IMR-90 (cell line): ENCODE measurements around the gene INHA. TPM values are rescaled to one million over a fixed set of nuclear protein-coding genes. Genes with fewer than 3 reads are reported as not detected.

Source experiments
- ATAC-seq: fragments of 200-7000 bp; cut with Tn5 transposase; 2 replicates; pipeline ENCODE4 v1.9.1; 2020; ENCODE audit warnings: low read depth, mild to moderate bottlenecking, moderate library complexity
- BruUV-seq: library from RNA; stranded (reverse); fragments of 400-500 nt; replicated peaks from 2 replicates; lab custom pipeline; 2021; lab: Mats Ljungman, UMichigan
- CTCF ChIA-PET: fragments of 300-600 bp; formaldehyde crosslinking; extraction: SDS; loops from one replicate; lab custom pipeline; 2021; ENCODE audit warnings: antibody characterized with exemption; lab: Yijun Ruan, JAX
- POLR2A ChIA-PET: fragments of 300-600 bp; sonication (Branson Sonifier 250); formaldehyde crosslinking; loops from one replicate; lab custom pipeline; 2022; ENCODE audit warnings: antibody characterized with exemption; ENCODE audit not compliant: unreplicated experiment; lab: Charles Lee
- DNase-seq: peaks from one replicate; pipeline ENCODE4 v3.0.0; 2013
- H2AFZ ChIP-seq: replicated peaks from 2 replicates; pipeline ENCODE3; 2013; ENCODE audit warnings: low read length, mild to moderate bottlenecking; ENCODE audit not compliant: poor library complexity
- H2AK5ac ChIP-seq: 2 replicates; pipeline ENCODE4 v1.6.1; 2013; ENCODE audit warnings: low read depth, low read length, inconsistent platforms
- H2AK9ac ChIP-seq: replicated peaks from 2 replicates; pipeline ENCODE3; 2013; ENCODE audit warnings: mild to moderate bottlenecking, low read depth, low read length, moderate library complexity; ENCODE audit not compliant: poor library complexity
- H2BK120ac ChIP-seq: 2 replicates; pipeline ENCODE4 v1.6.1; 2013; ENCODE audit warnings: low read depth, low read length, inconsistent platforms
- H2BK15ac ChIP-seq: 3 replicates; pipeline ENCODE4 v1.6.1; 2013; ENCODE audit warnings: low read depth, low read length, inconsistent platforms
- H2BK20ac ChIP-seq: 2 replicates; pipeline ENCODE4 v1.6.1; 2013; ENCODE audit warnings: low read depth, mild to moderate bottlenecking, inconsistent platforms, low read length, moderate library complexity
- H2BK5ac ChIP-seq: 2 replicates; pipeline ENCODE4 v1.6.1; 2013; ENCODE audit warnings: mild to moderate bottlenecking, low read depth, low read length, inconsistent platforms; ENCODE audit not compliant: poor library complexity, severe bottlenecking
- H3K14ac ChIP-seq: replicated peaks from 2 replicates; pipeline ENCODE4 v1.6.1; 2013; ENCODE audit warnings: low read depth, low read length, inconsistent platforms
- H3K18ac ChIP-seq: 2 replicates; pipeline ENCODE4 v1.6.1; 2013; ENCODE audit warnings: low read depth, low read length, control low read depth
- H3K23ac ChIP-seq: 2 replicates; pipeline ENCODE4 v1.6.1; 2013; ENCODE audit warnings: low read depth, low read length, inconsistent platforms
- H3K27ac ChIP-seq: 2 replicates; pipeline ENCODE4 v1.5.1; 2013; ENCODE audit warnings: mild to moderate bottlenecking, control low read depth, low read length; ENCODE audit not compliant: insufficient read depth
- H3K27me3 ChIP-seq: 2 replicates; pipeline ENCODE4 v1.6.1; 2013; ENCODE audit warnings: low read length; ENCODE audit not compliant: control insufficient read depth, insufficient read depth
- H3K36me3 ChIP-seq: 2 replicates; pipeline ENCODE4 v1.6.1; 2013; ENCODE audit warnings: low read length, mixed read lengths; ENCODE audit not compliant: control insufficient read depth, insufficient read depth
- H3K4ac ChIP-seq: 2 replicates; pipeline ENCODE4 v1.6.1; 2013; ENCODE audit warnings: low read depth, low read length, inconsistent platforms
- H3K4me1 ChIP-seq: 2 replicates; pipeline ENCODE4 v1.6.1; 2013; ENCODE audit warnings: low read length, mixed read lengths; ENCODE audit not compliant: control insufficient read depth, insufficient read depth
- H3K4me2 ChIP-seq: 2 replicates; pipeline ENCODE4 v1.6.1; 2013; ENCODE audit warnings: low read depth, mild to moderate bottlenecking, control low read depth, low read length, moderate library complexity
- H3K4me3 ChIP-seq: 2 replicates; pipeline ENCODE4 v1.5.1; 2013; ENCODE audit warnings: low read depth, mild to moderate bottlenecking, control low read depth, low read length, moderate library complexity; ENCODE audit not compliant: insufficient read depth
- H3K56ac ChIP-seq: 2 replicates; pipeline ENCODE4 v1.6.1; 2013; ENCODE audit warnings: low read length, inconsistent platforms; ENCODE audit not compliant: insufficient read depth; ENCODE audit errors: extremely low read depth
- H3K79me1 ChIP-seq, 2 experiments: 2 replicates each; pipeline ENCODE4 v1.6.1; 2013; ENCODE audit warnings: low read length in 2 of 2, inconsistent platforms in 1 of 2, low read depth in 1 of 2
- H3K9ac ChIP-seq: 2 replicates; pipeline ENCODE4 v1.6.1; 2013; ENCODE audit warnings: low read depth, low read length, control low read depth
- H3K9me1 ChIP-seq: 2 replicates; pipeline ENCODE4 v1.6.1; 2013; ENCODE audit warnings: low read length, inconsistent platforms; ENCODE audit not compliant: insufficient read depth
- H3K9me3 ChIP-seq: 2 replicates; pipeline ENCODE4 v1.6.1; 2013; ENCODE audit warnings: low read length; ENCODE audit not compliant: control insufficient read depth, insufficient read depth
- H4K20me1 ChIP-seq: 2 replicates; pipeline ENCODE4 v1.6.1; 2013; ENCODE audit warnings: low read length, inconsistent platforms; ENCODE audit not compliant: insufficient read depth
- H4K5ac ChIP-seq: 2 replicates; pipeline ENCODE4 v1.6.1; 2013; ENCODE audit warnings: mild to moderate bottlenecking, low read depth, low read length, control low read depth
- H4K8ac ChIP-seq, 2 experiments: 2 replicates each; pipeline ENCODE4 v1.6.1; 2013; ENCODE audit warnings: low read depth in 2 of 2, low read length in 2 of 2, control low read depth in 1 of 2, inconsistent platforms in 1 of 2
- H4K91ac ChIP-seq: 2 replicates; pipeline ENCODE4 v1.6.1; 2013; ENCODE audit warnings: low read depth, low read length, inconsistent platforms; ENCODE audit not compliant: insufficient read depth
- BHLHE40 ChIP-seq: fragments of 150-350 bp; IDR thresholded peaks from 2 replicates; pipeline ENCODE4 v1.6.1; 2016; ENCODE audit warnings: mild to moderate bottlenecking, low read depth, low read length
- CEBPB ChIP-seq: IDR thresholded peaks from 2 replicates; pipeline ENCODE4 v1.6.1; 2012; ENCODE audit warnings: low read depth, low read length, improper control_type of control experiment
- CHD1 ChIP-seq: IDR thresholded peaks from 2 replicates; pipeline ENCODE4 v1.6.1; 2012; ENCODE audit warnings: low read depth, low read length, improper control_type of control experiment
- FOS ChIP-seq: fragments of 150-350 bp; IDR thresholded peaks from 2 replicates; pipeline ENCODE4 v1.6.1; 2016; ENCODE audit warnings: low read depth, low read length
- MAZ ChIP-seq: IDR thresholded peaks from 2 replicates; pipeline ENCODE4 v1.6.1; 2012; ENCODE audit warnings: low read depth, mild to moderate bottlenecking, low read length, improper control_type of control experiment, moderate library complexity, borderline replicate concordance
- NFE2L2 ChIP-seq: fragments of 150-350 bp; IDR thresholded peaks from 2 replicates; pipeline ENCODE4 v1.6.1; 2016; ENCODE audit warnings: low read depth, mild to moderate bottlenecking, low read length
- RFX5 ChIP-seq: IDR thresholded peaks from 2 replicates; pipeline ENCODE4 v1.8.0; 2012; ENCODE audit warnings: low read depth, mild to moderate bottlenecking, low read length, moderate library complexity
- WGBS, 2 experiments: methylation state at CpG; one replicate each; pipeline versions ENCODE4 v1.1.5 to v1.1.7; 2013; ENCODE audit warnings: missing lambda C conversion rate in 2 of 2; ENCODE audit not compliant: insufficient read length in 1 of 2; ENCODE audit errors: extremely low coverage in 2 of 2; 5-methylcytosine and 5-hydroxymethylcytosine counted together
- dilution Hi-C: fragments of 300-500 bp; cut with HindIII; formaldehyde crosslinking; loops from one replicate; pipeline ENCODE4 v1.14.3; 2018; ENCODE audit warnings: low sequenced_read_pairs; ENCODE audit not compliant: unreplicated experiment
- in situ Hi-C: fragments of 300-500 bp; cut with MboI; formaldehyde crosslinking; loops from 3 replicates; pipeline ENCODE4 v1.14.3; 2019; ENCODE audit warnings: low sequenced_read_pairs, inconsistent platforms, mixed read lengths
- intact Hi-C: fragments of 100-400 bp; cut with micrococcal nuclease; formaldehyde crosslinking; loops from 2 replicates; pipeline ENCODE4 v1.10.0; 2022
- polyA plus RNA-seq, 3 experiments: library from polyadenylated mRNA; depleted of rRNA; stranded (reverse); fragments of >200 nt; gene quantifications; 2 replicates each; pipeline ENCODE4 v1.2.3, GENCODE V29; 2012; ENCODE audit warnings: low replicate concordance in 1 of 3
- total RNA-seq: library from RNA; depleted of rRNA; stranded (reverse); fragments of >200 nt; gene quantifications from 2 replicates; pipeline ENCODE4 v1.2.3, GENCODE V29; 2012

The INHA gene
- total and polyA plus RNA-seq, 2 of the 4 experiments (the other 2 are of a cell fraction), result 0.96 TPM; not detected in 1

- Histone ChIP-seq H3K4me1 (peaks cover 9% of the 10 kb centered on the region), H2BK5ac (no peak overlapping the region), H2AK9ac (no peak overlapping the region), H3K23ac (no peak overlapping the region), H3K4me2 (no peak overlapping the region), H2BK120ac (no peak overlapping the region), H3K9me1 (peaks cover 2% of the 10 kb centered on the region; the same call in 1 of the 2 replicates), H3K56ac (no peak overlapping the region), H3K4me3 (no peak overlapping the region), H3K36me3 (peaks cover 6% of the 10 kb centered on the region), H3K14ac (no peak overlapping the region), H3K79me1 (peaks cover 5 to 19% of the 10 kb centered on the region in 2 experiments; a peak in 3 of 4 replicates), H4K5ac (no peak overlapping the region), H2AFZ (no peak overlapping the region), H3K18ac (no peak overlapping the region), H2AK5ac (no peak overlapping the region), H3K27me3 (no peaks in the 10 kb centered on the region), H3K4ac (no peak overlapping the region), H3K27ac (no peak overlapping the region), H4K20me1 (peaks cover 19% of the 10 kb centered on the region), H2BK20ac (no peak overlapping the region), H4K91ac (no peak overlapping the region), H4K8ac (no peak overlapping the region), H3K9ac (no peak overlapping the region), H2BK15ac (no peak overlapping the region), H3K9me3 (no peaks in the 10 kb centered on the region)
- in situ Hi-C loops, result no loop called here
- ATAC-seq, result no peak
- intact Hi-C loops, result no loop called here
- POLR2A ChIA-PET, result no interaction called here
- no peak for TF ChIP-seq NFE2L2
- no peak for TF ChIP-seq FOS
- TF ChIP-seq RFX5, result no peak
- TF ChIP-seq CHD1, result no peak
- TF ChIP-seq CEBPB, result no peak
- no peak for TF ChIP-seq BHLHE40
- no peak for TF ChIP-seq MAZ
- CTCF ChIA-PET, result no interaction called here
- dilution Hi-C loops, result no loop called here
- DNase-seq, result no peak
- no TSS peak for BruUV-seq
- 33% methylated on average over 4 of the region's 4 CpGs; no CpG with 5 or more reads in 1 of the 2 experiments for WGBS, 2 experiments
These were observed 26.2 kb upstream of the INHA start for GRCh38 chr2:219545943-219546352.
